DND-41 (cell line): ENCODE measurements around the gene PASK.

Source experiments
- ATAC-seq: fragments of 200-7000 bp; cut with Tn5 transposase; 3 replicates; pipeline ENCODE4 v1.9.1; 2021; ENCODE audit warnings: low read depth; ENCODE audit not compliant: insufficient read depth
- DNase-seq: peaks from one replicate; pipeline ENCODE4 v3.0.0-alpha.2; 2020
- H2AFZ ChIP-seq: 2 replicates; pipeline ENCODE4 v1.6.0; 2012; ENCODE audit warnings: low read depth, low read length
- H3K27ac ChIP-seq: 2 replicates; pipeline ENCODE4 v1.5.1; 2012; ENCODE audit warnings: low read length, inconsistent platforms
- H3K27me3 ChIP-seq: fragments of 200-600 bp; sonication (generic); 2 replicates; pipeline ENCODE4 v1.6.0; 2012; ENCODE audit warnings: low read length, mild to moderate bottlenecking, inconsistent platforms; ENCODE audit not compliant: insufficient read depth, poor library complexity
- H3K36me3 ChIP-seq: 2 replicates; pipeline ENCODE4 v1.5.1; 2012; ENCODE audit warnings: low read length, inconsistent platforms; ENCODE audit not compliant: insufficient read depth
- H3K4me1 ChIP-seq: 2 replicates; pipeline ENCODE4 v1.5.1; 2012; ENCODE audit warnings: mild to moderate bottlenecking, low read length; ENCODE audit not compliant: insufficient read depth
- H3K4me2 ChIP-seq: 2 replicates; pipeline ENCODE4 v1.6.0; 2012; ENCODE audit warnings: mild to moderate bottlenecking, moderate library complexity, low read length, inconsistent platforms; ENCODE audit not compliant: insufficient read depth
- H3K4me3 ChIP-seq, 2 experiments: fragments of 200-600 bp in 1 of 2; shearing (Covaris generic) in 1 of 2; 2 replicates each; pipeline ENCODE4 v1.5.1; 2012 to 2016; ENCODE audit warnings: inconsistent platforms in 2 of 2, low read length in 2 of 2, mild to moderate bottlenecking in 2 of 2, low read depth in 1 of 2, moderate library complexity in 1 of 2
- H3K79me2 ChIP-seq: 2 replicates; pipeline ENCODE4 v1.6.0; 2012; ENCODE audit warnings: low read length, inconsistent platforms; ENCODE audit not compliant: insufficient read depth
- H3K9ac ChIP-seq: 2 replicates; pipeline ENCODE4 v1.6.0; 2012; ENCODE audit warnings: low read depth, mild to moderate bottlenecking, inconsistent platforms, low read length, moderate library complexity
- H3K9me3 ChIP-seq: 2 replicates; pipeline ENCODE4 v1.5.1; 2012; ENCODE audit warnings: low read length, moderate library complexity, mild to moderate bottlenecking, inconsistent platforms; ENCODE audit not compliant: insufficient read depth, severe bottlenecking
- H4K20me1 ChIP-seq: 2 replicates; pipeline ENCODE4 v1.6.0; 2012; ENCODE audit warnings: low read length; ENCODE audit not compliant: insufficient read depth
- EZH2 ChIP-seq: IDR thresholded peaks from 3 replicates; pipeline ENCODE4 v1.6.1; 2012; ENCODE audit warnings: borderline replicate concordance, low read depth, mild to moderate bottlenecking, moderate library complexity, low read length, inconsistent platforms; ENCODE audit not compliant: severe bottlenecking
- TF ChIP-seq, protein P1 (sequence below): IDR thresholded peaks from 2 replicates; pipeline ENCODE4 v1.5.1; 2012; ENCODE audit warnings: borderline replicate concordance, low read length, moderate library complexity, mild to moderate bottlenecking; ENCODE audit not compliant: poor library complexity, severe bottlenecking; ENCODE audit errors: extremely low read depth

Gene PASK

DNA sequence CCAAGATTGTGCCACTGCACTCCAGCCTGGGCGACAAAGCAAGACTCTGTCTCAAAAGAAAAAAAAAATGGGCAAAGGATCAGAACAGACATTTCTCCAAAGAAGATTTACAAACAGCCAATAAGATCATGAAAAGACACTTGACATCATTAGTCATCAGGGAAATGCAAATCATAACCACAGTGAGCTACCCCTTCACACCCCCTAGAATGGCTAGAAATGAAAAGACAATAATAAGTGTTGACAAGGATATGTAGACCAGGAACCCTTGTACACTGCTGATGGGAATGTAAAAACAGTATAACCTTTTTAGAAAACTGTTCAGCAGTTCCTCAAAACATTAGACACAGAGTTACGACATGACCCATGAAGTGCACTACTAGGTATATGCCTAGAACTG is 28.8 kb downstream of the PASK start:
- Histone ChIP-seq H3K4me3 (no peak overlapping the region), H4K20me1 (peaks cover 6% of the 10 kb centered on the region; the same call in 1 of the 2 replicates), H2AFZ (no peak overlapping the region), H3K27ac (no peak overlapping the region), H3K4me2 (no peak overlapping the region), H3K9me3 (no peaks in the 10 kb centered on the region), H3K27me3 (no peaks in the 10 kb centered on the region), H3K9ac (no peak overlapping the region), H3K79me2 (no peaks in the 10 kb centered on the region), H3K4me1 (no peaks in the 10 kb centered on the region), H3K36me3 (peaks cover 55% of the 10 kb centered on the region)
- TF ChIP-seq, protein P1, sequence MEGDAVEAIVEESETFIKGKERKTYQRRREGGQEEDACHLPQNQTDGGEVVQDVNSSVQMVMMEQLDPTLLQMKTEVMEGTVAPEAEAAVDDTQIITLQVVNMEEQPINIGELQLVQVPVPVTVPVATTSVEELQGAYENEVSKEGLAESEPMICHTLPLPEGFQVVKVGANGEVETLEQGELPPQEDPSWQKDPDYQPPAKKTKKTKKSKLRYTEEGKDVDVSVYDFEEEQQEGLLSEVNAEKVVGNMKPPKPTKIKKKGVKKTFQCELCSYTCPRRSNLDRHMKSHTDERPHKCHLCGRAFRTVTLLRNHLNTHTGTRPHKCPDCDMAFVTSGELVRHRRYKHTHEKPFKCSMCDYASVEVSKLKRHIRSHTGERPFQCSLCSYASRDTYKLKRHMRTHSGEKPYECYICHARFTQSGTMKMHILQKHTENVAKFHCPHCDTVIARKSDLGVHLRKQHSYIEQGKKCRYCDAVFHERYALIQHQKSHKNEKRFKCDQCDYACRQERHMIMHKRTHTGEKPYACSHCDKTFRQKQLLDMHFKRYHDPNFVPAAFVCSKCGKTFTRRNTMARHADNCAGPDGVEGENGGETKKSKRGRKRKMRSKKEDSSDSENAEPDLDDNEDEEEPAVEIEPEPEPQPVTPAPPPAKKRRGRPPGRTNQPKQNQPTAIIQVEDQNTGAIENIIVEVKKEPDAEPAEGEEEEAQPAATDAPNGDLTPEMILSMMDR = no peak
- TF ChIP-seq EZH2 = no peak
- DNase-seq = no peak
- no peak for ATAC-seq

DNA sequence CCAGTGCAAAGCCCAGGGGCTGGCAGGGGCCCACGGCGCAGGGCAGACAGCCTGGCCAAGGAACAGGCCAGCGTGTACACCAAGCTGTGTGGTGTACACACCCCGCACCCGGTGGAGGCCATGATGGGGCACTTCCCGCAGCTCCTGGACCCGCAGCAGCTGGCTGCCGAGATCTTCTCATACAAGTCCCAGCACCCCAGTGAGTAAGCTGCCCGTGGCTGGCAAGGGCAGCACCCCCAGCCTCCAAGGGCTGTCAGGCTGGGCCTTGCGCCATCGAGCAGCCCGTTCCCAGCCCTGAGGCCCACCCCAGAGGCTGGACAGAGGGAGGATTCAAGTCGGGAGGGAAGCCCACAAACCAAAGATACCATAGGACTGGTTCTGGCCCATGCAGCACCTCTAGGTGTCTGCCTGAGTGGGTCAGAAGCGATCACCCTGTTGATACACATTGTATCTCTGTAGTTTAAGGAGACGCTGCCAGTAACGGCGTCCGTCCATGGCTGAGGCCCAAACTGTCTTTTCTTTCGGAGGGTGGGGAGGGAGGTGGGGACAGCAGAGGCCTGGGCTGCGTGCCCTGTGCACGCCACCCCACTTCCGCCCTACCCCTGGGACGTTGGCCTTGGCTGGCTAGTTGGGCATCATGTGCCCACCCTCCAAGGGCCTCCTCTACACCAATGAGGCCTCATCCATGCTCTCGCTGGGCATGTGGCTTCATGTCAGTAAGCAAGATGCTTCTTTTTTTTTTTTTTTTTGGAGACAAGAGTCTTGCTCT is 30.4 kb downstream of the PASK start:
- Histone ChIP-seq H3K79me2 (no peaks in the 10 kb centered on the region), H4K20me1 (peaks cover 6% of the 10 kb centered on the region; the same call in 1 of the 2 replicates), H3K4me2 (no peak overlapping the region), H2AFZ (no peak overlapping the region), H3K36me3 (peaks cover 62% of the 10 kb centered on the region), H3K27me3 (no peaks in the 10 kb centered on the region), H3K27ac (no peak overlapping the region), H3K4me1 (no peaks in the 10 kb centered on the region), H3K4me3 (no peak overlapping the region), H3K9me3 (no peaks in the 10 kb centered on the region), H3K9ac (no peak overlapping the region)
- ATAC-seq (no peak), DNase-seq (no peak)
- TF ChIP-seq EZH2 = no peak
- TF ChIP-seq, protein P1 = no peak

DNA sequence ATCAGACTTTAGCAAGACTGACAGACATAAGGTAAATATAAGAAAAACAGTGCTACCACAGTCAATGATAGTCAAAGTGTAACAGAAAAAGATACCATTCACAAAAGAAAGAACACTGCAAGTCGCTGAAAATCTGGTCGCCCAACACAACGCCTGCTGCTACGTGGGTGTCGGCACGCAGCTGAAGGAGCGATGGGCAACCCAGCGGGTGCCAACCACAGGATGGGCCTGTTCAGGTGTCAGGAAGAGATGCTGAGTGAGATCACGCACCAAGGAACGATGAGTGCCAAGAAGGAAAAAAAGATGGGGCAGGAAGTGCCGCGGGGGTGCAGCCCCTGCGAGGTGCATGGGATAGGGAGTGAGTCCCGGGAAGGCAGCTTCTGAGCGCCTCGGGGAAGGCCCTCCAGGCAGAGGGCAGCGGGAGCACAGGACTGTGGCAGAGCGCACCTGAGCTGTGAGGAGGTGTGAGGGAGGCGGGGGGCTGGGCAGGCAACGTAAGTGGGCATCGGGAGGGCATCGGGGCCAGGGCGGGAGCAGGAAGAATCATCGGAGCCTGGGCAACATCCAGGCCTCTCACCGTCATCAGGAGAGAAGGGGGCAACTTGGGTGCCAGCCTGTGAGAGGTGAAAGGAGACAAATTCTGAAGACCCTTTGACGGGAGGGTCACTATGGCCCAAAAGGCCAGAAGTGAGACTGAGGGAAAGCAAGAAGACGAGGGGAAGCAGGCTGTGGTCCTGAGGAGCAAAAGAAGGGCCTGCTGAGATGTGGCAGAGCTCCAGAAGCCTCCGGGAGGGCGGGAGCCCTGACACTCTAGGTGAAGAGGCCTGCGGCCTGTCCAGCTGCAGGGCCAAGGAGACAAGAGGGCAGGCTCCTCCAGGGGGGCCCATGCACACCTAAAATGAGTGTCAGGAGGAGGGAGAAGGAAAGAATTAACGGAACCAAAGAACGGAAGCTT is 32.4 kb downstream of the PASK start:
- Histone ChIP-seq H3K27ac (no peak overlapping the region), H2AFZ (no peak overlapping the region), H3K79me2 (no peaks in the 10 kb centered on the region), H3K36me3 (peaks cover 62% of the 10 kb centered on the region), H3K4me1 (no peaks in the 10 kb centered on the region), H3K4me2 (no peak overlapping the region), H3K9me3 (no peaks in the 10 kb centered on the region), H3K4me3 (no peak overlapping the region), H3K27me3 (no peaks in the 10 kb centered on the region), H3K9ac (no peak overlapping the region), H4K20me1 (peaks cover 6% of the 10 kb centered on the region; the same call in 1 of the 2 replicates)
- TF ChIP-seq, protein P1 = no peak
- no peak for TF ChIP-seq EZH2
- no peak for DNase-seq
- no peak for ATAC-seq
